Glomerular visceral epithelial cell (primary cell): Measurements from ENCODE around the gene PRIMA1.

ENCODE experiments used
- DNase-seq: peaks from one replicate; pipeline ENCODE4 v3.0.0-alpha.2; 2016; ENCODE audit errors: extremely low spot score

The PRIMA1 gene

GRCh38 chr14:93757206-93757605 is 31.1 kb downstream of the PRIMA1 start:
- no peak for DNase-seq

GRCh38 chr14:93753647-93754046 is 34.6 kb downstream of the PRIMA1 start:
- DNase-seq: no peak

- DNase-seq: no peak
These were observed 35.2 kb downstream of the PRIMA1 start for GRCh38 chr14:93752980-93753561.

GRCh38 chr14:93751946-93752655 is 36.2 kb downstream of the PRIMA1 start:
- DNase-seq: no peak

- no peak for DNase-seq
These were observed 39.2 kb downstream of the PRIMA1 start for GRCh38 chr14:93749076-93749420.

- no peak for DNase-seq
These were observed 39.8 kb downstream of the PRIMA1 start for GRCh38 chr14:93748208-93749075.

- no peak for DNase-seq
These were observed 40.7 kb downstream of the PRIMA1 start for GRCh38 chr14:93747560-93747959.

- DNase-seq: no peak
These were observed 41.2 kb downstream of the PRIMA1 start for GRCh38 chr14:93747102-93747501.

GRCh38 chr14:93745603-93746273 is 42.5 kb downstream of the PRIMA1 start:
- no peak for DNase-seq

- DNase-seq: no peak
These were observed 43.4 kb downstream of the PRIMA1 start for GRCh38 chr14:93744876-93745275.

- no peak for DNase-seq
These were observed 44.1 kb downstream of the PRIMA1 start for GRCh38 chr14:93744176-93744575.

GRCh38 chr14:93743270-93744060 is 44.8 kb downstream of the PRIMA1 start:
- no peak for DNase-seq

- DNase-seq: no peak
These were observed 45.5 kb downstream of the PRIMA1 start for GRCh38 chr14:93742761-93743160.

- DNase-seq: no peak
These were observed 46.6 kb downstream of the PRIMA1 start for GRCh38 chr14:93741556-93742230.

GRCh38 chr14:93737634-93738033 is 50.7 kb downstream of the PRIMA1 start:
- no peak for DNase-seq

- DNase-seq: no peak
These were observed 51.8 kb downstream of the PRIMA1 start for GRCh38 chr14:93736378-93737014.

- DNase-seq: no peak
These were observed 53.1 kb downstream of the PRIMA1 start for GRCh38 chr14:93735206-93735605.

- DNase-seq: no peak
These were observed 54.0 kb downstream of the PRIMA1 start for GRCh38 chr14:93734086-93734822.

- no peak for DNase-seq
These were observed 54.7 kb downstream of the PRIMA1 start for GRCh38 chr14:93733631-93734030.

GRCh38 chr14:93733231-93733630 is 55.1 kb downstream of the PRIMA1 start:
- DNase-seq: no peak
